Hepatocyte (in vitro differentiated cells): ENCODE results near the gene RAD51D.

Experiments
- EZH2 ChIP-seq: fragments of 200-600 bp; sonication (generic); IDR thresholded peaks from 2 replicates; pipeline ENCODE4 v1.6.1; 2016; ENCODE audit warnings: antibody characterized with exemption, mild to moderate bottlenecking, borderline replicate concordance
- EZH2phosphoT487 ChIP-seq: fragments of 200-600 bp; sonication (generic); IDR thresholded peaks from one replicate; pipeline ENCODE4 v1.6.1; 2018; ENCODE audit warnings: antibody characterized with exemption, mild to moderate bottlenecking, low read depth, moderate library complexity; ENCODE audit not compliant: unreplicated experiment, severe bottlenecking
- TF ChIP-seq, protein P1 (sequence below): fragments of 200-600 bp; sonication (generic); IDR thresholded peaks from 2 replicates; pipeline ENCODE4 v1.5.1; 2016; ENCODE audit warnings: antibody characterized with exemption, mild to moderate bottlenecking; ENCODE audit not compliant: poor library complexity

DNA sequence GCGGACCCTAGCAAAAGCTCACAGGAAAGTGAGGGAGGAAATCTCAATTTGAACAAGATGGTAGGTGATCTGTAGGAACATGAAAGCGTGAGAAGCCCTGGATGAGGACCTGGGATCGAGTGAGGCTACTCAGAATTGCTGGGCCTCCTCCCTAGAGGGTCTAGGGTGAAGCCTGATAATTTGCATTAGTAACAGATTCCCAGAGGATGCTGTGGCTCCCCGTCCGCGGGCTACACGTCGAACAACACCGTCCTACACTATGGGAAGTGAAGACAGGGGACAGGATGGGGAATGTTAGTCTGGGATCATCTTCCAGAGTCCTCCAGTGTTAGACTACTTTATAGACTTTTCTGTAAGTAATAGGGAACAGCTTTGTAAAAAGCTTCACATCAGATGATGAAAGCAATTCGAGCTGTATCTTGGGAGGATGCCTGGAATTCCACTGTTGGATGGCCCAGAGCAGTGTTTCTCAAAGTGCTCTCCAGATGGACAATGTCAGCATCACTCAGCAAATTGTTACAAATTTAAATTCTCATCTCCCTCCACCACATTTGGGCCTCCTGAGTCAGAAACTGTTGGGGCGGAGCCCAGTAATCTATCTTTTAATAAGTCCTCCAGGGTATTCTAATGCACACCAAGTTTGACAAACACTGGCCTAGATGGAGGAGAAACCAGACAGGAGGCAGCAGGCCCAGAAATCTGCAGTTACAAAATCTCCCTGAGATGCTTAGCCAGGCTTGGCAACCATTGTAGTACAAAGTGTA lies 8.3 kb upstream of the RAD51D start:
- TF ChIP-seq, protein P1, sequence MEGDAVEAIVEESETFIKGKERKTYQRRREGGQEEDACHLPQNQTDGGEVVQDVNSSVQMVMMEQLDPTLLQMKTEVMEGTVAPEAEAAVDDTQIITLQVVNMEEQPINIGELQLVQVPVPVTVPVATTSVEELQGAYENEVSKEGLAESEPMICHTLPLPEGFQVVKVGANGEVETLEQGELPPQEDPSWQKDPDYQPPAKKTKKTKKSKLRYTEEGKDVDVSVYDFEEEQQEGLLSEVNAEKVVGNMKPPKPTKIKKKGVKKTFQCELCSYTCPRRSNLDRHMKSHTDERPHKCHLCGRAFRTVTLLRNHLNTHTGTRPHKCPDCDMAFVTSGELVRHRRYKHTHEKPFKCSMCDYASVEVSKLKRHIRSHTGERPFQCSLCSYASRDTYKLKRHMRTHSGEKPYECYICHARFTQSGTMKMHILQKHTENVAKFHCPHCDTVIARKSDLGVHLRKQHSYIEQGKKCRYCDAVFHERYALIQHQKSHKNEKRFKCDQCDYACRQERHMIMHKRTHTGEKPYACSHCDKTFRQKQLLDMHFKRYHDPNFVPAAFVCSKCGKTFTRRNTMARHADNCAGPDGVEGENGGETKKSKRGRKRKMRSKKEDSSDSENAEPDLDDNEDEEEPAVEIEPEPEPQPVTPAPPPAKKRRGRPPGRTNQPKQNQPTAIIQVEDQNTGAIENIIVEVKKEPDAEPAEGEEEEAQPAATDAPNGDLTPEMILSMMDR, result no peak
- no peak for TF ChIP-seq EZH2
- TF ChIP-seq EZH2phosphoT487, result no peak
